Prostate gland (tissue), 2 donors: ENCODE results near the gene DUS4L.

Experiments
- POLR2A ChIP-seq: fragments of 450-650 bp; IDR thresholded peaks from one replicate; pipeline ENCODE4 v1.6.1; 2016; ENCODE audit warnings: antibody characterized with exemption, mild to moderate bottlenecking
- TF ChIP-seq, protein P1 (sequence below), 4 experiments: fragments of 200-600 bp in 2 of 4; fragments of 450-650 bp in 2 of 4; sonication (generic) in 2 of 4; IDR thresholded peaks; 1 replicate in 3 of 4; 2 replicates in 1 of 4; pipeline ENCODE4 v1.5.1; 2016 to 2019; ENCODE audit warnings: antibody characterized with exemption in 4 of 4, mild to moderate bottlenecking in 2 of 4, moderate library complexity in 2 of 4

DNA sequence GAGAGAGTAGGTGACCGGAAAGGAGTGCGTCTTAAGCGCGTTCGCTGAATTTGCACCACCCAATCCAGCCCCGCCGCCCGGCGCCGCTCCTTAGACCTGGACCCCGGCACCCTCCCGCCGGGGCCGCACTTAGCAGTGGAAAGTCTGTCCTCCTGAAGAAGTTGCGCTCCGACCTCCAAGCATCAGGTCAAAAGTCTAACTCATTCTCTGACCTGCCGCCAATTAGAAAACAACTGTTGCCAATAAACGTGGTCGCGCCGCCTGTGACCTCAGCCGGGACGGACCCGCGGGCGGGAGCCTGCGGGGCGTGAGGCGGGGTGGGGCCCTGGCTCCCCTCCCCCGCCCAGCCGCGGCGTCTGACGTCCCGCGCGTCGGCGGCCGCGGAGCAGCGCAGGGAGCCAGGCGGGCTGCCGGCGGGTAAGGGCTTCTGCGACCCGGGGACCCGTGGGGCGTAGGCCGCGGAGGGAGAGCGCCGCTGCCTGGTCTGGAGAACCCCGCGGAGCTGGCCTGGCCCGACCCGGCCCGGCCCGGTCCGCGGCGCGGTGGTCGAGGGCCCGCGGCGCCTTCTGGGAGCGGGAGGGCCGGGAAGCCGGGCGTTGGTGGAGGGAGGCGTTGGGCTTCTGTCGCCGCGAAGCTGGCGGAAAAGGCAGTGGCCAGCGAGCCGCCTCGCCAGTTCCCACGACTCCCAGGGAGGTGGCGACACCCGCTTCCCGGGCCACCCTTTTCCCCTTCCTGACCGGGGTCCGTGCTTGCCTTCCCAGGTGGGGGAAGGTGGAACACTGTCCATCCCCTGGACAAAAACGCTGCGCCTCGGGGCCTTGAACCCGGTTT is 16.3 kb downstream of the DUS4L start, which contains the start of gene BCAP29:
- TF ChIP-seq, protein P1, sequence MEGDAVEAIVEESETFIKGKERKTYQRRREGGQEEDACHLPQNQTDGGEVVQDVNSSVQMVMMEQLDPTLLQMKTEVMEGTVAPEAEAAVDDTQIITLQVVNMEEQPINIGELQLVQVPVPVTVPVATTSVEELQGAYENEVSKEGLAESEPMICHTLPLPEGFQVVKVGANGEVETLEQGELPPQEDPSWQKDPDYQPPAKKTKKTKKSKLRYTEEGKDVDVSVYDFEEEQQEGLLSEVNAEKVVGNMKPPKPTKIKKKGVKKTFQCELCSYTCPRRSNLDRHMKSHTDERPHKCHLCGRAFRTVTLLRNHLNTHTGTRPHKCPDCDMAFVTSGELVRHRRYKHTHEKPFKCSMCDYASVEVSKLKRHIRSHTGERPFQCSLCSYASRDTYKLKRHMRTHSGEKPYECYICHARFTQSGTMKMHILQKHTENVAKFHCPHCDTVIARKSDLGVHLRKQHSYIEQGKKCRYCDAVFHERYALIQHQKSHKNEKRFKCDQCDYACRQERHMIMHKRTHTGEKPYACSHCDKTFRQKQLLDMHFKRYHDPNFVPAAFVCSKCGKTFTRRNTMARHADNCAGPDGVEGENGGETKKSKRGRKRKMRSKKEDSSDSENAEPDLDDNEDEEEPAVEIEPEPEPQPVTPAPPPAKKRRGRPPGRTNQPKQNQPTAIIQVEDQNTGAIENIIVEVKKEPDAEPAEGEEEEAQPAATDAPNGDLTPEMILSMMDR (IDR thresholded peaks at IDR 0.05) = peak in 3 of 4 experiments; percentile 27 to 51 (median 48)
- TF ChIP-seq POLR2A = peak; percentile 61
